H1 (cell line): ENCODE data around the gene UNC13C. TPM values are rescaled to one million over a fixed set of nuclear protein-coding genes. Genes with fewer than 3 reads are reported as not detected.

Experiments
- POLR2A ChIP-seq, 2 experiments: IDR thresholded peaks; 1 replicate in 1 of 2; 2 replicates in 1 of 2; pipeline ENCODE4 v1.6.1; 2011; ENCODE audit warnings: low read depth in 2 of 2, low read length in 2 of 2, mild to moderate bottlenecking in 2 of 2; ENCODE audit errors: control extremely low read depth in 1 of 2
- RFX5 ChIP-seq: IDR thresholded peaks from 2 replicates; pipeline ENCODE4 v1.6.1; 2011; ENCODE audit warnings: low read depth, low read length, improper control_type of control experiment, borderline replicate concordance
- RNF2 ChIP-seq: fragments of 200-900, 300-1000 bp; sonication (generic); IDR thresholded peaks from 2 replicates; pipeline ENCODE4 v1.7.1; 2016; ENCODE audit warnings: borderline replicate concordance, low read depth, mild to moderate bottlenecking, antibody characterized with exemption, low read length; ENCODE audit not compliant: poor library complexity, severe bottlenecking; ENCODE audit errors: missing control alignments
- SP4 ChIP-seq: IDR thresholded peaks from 2 replicates; pipeline ENCODE4 v1.6.1; 2012; ENCODE audit warnings: low read length, inconsistent platforms
- SUZ12 ChIP-seq: fragments of 200-600 bp; sonication (generic); IDR thresholded peaks from 2 replicates; pipeline ENCODE4 v1.6.1; 2012; ENCODE audit warnings: mild to moderate bottlenecking, inconsistent platforms, low read length, moderate library complexity, mixed read lengths
- YY1 ChIP-seq: IDR thresholded peaks from 2 replicates; pipeline ENCODE4 v1.6.1; 2011; ENCODE audit warnings: low read depth, mild to moderate bottlenecking, low read length
- polyA plus RNA-seq, 7 experiments: library from polyadenylated mRNA; depleted of rRNA in 3 of 7; stranded (reverse) in 5 of 7; unstranded in 2 of 7; fragments of >200 nt in 5 of 7; fragments of 200-250 nt in 2 of 7; gene quantifications; 1 replicate in 5 of 7; 2 replicates in 1 of 7; 4 replicates in 1 of 7; pipeline versions ENCODE4 v1.2.1 to v1.2.3, GENCODE V29; 2011 to 2013; ENCODE audit warnings: missing spikeins in 2 of 7, mixed read lengths in 2 of 7
- total RNA-seq: library from RNA; stranded (reverse); fragmentation: NEBNext Ultra II Directional; extraction: Animal tissue kit (Norgen Biotek cat#: 25700); gene quantifications from 2 replicates; pipeline ENCODE4 v1.2.1, GENCODE V29; 2021

Gene UNC13C
- total and polyA plus RNA-seq, 2 of the 8 experiments (the other 6 are each of a cell fraction or from before 2014, with no cell fraction given) = 0.02 to 0.13 TPM

- no peak for TF ChIP-seq SUZ12
- TF ChIP-seq RNF2 = no peak
- TF ChIP-seq POLR2A (IDR thresholded peaks at IDR 0.05; ENCODE audit: control extremely low read depth in 1 of 2, low read depth in 2 of 2, low read length in 2 of 2) = no peak
- no peak for TF ChIP-seq SP4
- no peak for TF ChIP-seq YY1
- TF ChIP-seq RFX5 = no peak
Measured at GRCh38 chr15:54482251-54482650, 504.0 kb downstream of the UNC13C start (continued).
